Adrenal gland (tissue), 5 donors: ENCODE measurements around the gene CPSF4.

ENCODE experiments used
- CTCF ChIP-seq, 6 experiments: fragments of 450-650 bp in 4 of 6; fragments of 200-600 bp in 2 of 6; sonication (generic) in 1 of 6; IDR thresholded peaks; 1 replicate in 5 of 6; 2 replicates in 1 of 6; pipeline versions ENCODE4 v1.5.1 to v1.8.0; 2016 to 2021; ENCODE audit warnings: antibody characterized with exemption in 6 of 6, mild to moderate bottlenecking in 2 of 6, moderate library complexity in 1 of 6
- POLR2A ChIP-seq, 2 donors: fragments of 450-650 bp; IDR thresholded peaks; one replicate each; pipeline ENCODE4 v1.6.1; 2017; ENCODE audit warnings: antibody characterized with exemption in 2 of 2, mild to moderate bottlenecking in 2 of 2, moderate library complexity in 1 of 2
- donor health status: DM: no; HTN: no; CAD: no.

DNA sequence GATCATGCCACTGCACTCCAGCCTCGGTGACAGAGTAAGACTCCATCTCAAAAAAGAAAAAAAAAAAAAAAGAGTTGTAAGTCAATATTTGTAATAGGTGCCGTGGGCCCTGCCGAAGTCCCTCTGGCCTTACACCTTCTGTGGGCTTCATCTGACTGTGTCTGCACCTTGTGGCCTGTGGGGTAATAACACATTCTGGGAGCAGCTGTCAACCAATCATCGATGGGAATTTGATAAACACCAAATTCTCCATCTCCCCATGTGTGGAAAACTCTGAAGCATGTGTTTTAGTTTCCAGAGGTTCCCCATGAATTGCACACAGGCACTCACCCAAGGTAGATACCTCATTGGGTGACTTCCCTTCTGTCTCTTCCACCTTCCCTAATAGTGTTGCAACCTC is 50.5 kb downstream of the CPSF4 start:
- TF ChIP-seq POLR2A (IDR thresholded peaks at IDR 0.05): no peak
- no peak for TF ChIP-seq CTCF (IDR thresholded peaks at IDR 0.05)
